GM12878 (cell line): Measurements from ENCODE around the gene FBXO15. TPM values are rescaled to one million over a fixed set of nuclear protein-coding genes. Genes with fewer than 3 reads are reported as not detected.

Source experiments
- ATAC-seq: fragments of 200-7000 bp; cut with Tn5 transposase; 3 replicates; pipeline ENCODE4 v1.9.1; 2020; ENCODE audit warnings: mild to moderate bottlenecking, moderate library complexity
- BruUV-seq: library from RNA; stranded (reverse); fragments of 400-500 nt; replicated peaks from 2 replicates; lab custom pipeline; 2021; lab: Mats Ljungman, UMichigan
- CTCF ChIA-PET: fragments of 300-600 bp; sonication (Branson Sonifier 250); formaldehyde crosslinking; extraction: SDS; loops from one replicate; lab custom pipeline; 2021; ENCODE audit warnings: inconsistent platforms; lab: Yijun Ruan, JAX
- POLR2A ChIA-PET: fragments of 350-600 bp; formaldehyde crosslinking; extraction: SDS; loops from one replicate; lab custom pipeline; 2021; ENCODE audit warnings: inconsistent platforms; lab: Charles Lee
- RAD21 ChIA-PET: fragments of 300-600 bp; sonication (Branson Sonifier 250); formaldehyde crosslinking; loops from one replicate; lab custom pipeline; 2023; ENCODE audit warnings: antibody characterized with exemption; ENCODE audit not compliant: unreplicated experiment; lab: Charles Lee
- SMC1A ChIA-PET: fragments of 300-600 bp; sonication (Branson Sonifier 250); formaldehyde crosslinking; loops from one replicate; lab custom pipeline; 2023; ENCODE audit not compliant: unreplicated experiment, uncharacterized antibody; lab: Charles Lee
- DNase-seq: peaks from one replicate; pipeline ENCODE4 v3.0.0-alpha.2; 2011; ENCODE audit warnings: low read depth, low spot score
- FAIRE-seq: peaks from 3 replicates; lab custom pipeline; 2011; peaks lifted over from hg19 to GRCh38; lab: Jason Lieb, UNC
- H2AFZ ChIP-seq: 2 replicates; pipeline ENCODE4 v1.6.0; 2011; ENCODE audit warnings: low read depth, low read length, control low read depth; ENCODE audit not compliant: control insufficient read depth
- H3K27ac ChIP-seq: 2 replicates; pipeline ENCODE4 v1.5.1; 2011; ENCODE audit warnings: control low read depth; ENCODE audit not compliant: control insufficient read depth, insufficient read depth
- H3K27me3 ChIP-seq, 2 experiments: replicated peaks in 1 of 2; 2 replicates each; pipeline versions ENCODE4 v1.6.0 to v1.6.1; 2011; ENCODE audit warnings: low read length in 1 of 2; ENCODE audit not compliant: control insufficient read depth in 2 of 2, insufficient read depth in 2 of 2
- H3K36me3 ChIP-seq, 2 experiments: 2 replicates each; pipeline ENCODE4 v1.5.1; 2011; ENCODE audit warnings: low read length in 1 of 2; ENCODE audit not compliant: control insufficient read depth in 2 of 2, insufficient read depth in 2 of 2
- H3K4me1 ChIP-seq: 2 replicates; pipeline ENCODE4 v1.6.1; 2011; ENCODE audit warnings: mild to moderate bottlenecking, low read length, moderate library complexity, mixed read lengths; ENCODE audit not compliant: control insufficient read depth, insufficient read depth
- H3K4me2 ChIP-seq: 2 replicates; pipeline ENCODE4 v1.6.0; 2011; ENCODE audit warnings: control low read depth; ENCODE audit not compliant: control insufficient read depth, insufficient read depth
- H3K4me3 ChIP-seq: fragments of 200-600 bp; sonication (generic); 2 replicates; pipeline ENCODE4 v1.5.1; 2016
- H3K79me2 ChIP-seq: 2 replicates; pipeline ENCODE4 v1.6.0; 2011; ENCODE audit warnings: low read length; ENCODE audit not compliant: control insufficient read depth, insufficient read depth
- H3K9ac ChIP-seq: 2 replicates; pipeline ENCODE4 v1.8.0; 2011; ENCODE audit warnings: low read length, control low read depth, mixed read lengths; ENCODE audit not compliant: control insufficient read depth, insufficient read depth
- H3K9me3 ChIP-seq: replicated peaks from 3 replicates; pipeline ENCODE4 v1.5.1; 2011; ENCODE audit warnings: mild to moderate bottlenecking, low read length; ENCODE audit not compliant: control insufficient read depth, insufficient read depth
- H4K20me1 ChIP-seq: 2 replicates; pipeline ENCODE4 v1.6.0; 2011; ENCODE audit not compliant: control insufficient read depth, insufficient read depth
- CHD1 ChIP-seq: IDR thresholded peaks from 2 replicates; pipeline ENCODE4 v1.6.1; 2012; ENCODE audit warnings: low read depth, low read length, improper control_type of control experiment
- EZH2 ChIP-seq: IDR thresholded peaks from 2 replicates; pipeline ENCODE4 v1.6.1; 2012; ENCODE audit warnings: low read depth, mild to moderate bottlenecking, control low read depth, inconsistent platforms, low read length, borderline replicate concordance; ENCODE audit not compliant: control insufficient read depth
- GABPA ChIP-seq: IDR thresholded peaks from 2 replicates; pipeline ENCODE4 v1.6.1; 2014; ENCODE audit warnings: antibody characterized with exemption, low read depth, mild to moderate bottlenecking, inconsistent platforms
- POU2F2 ChIP-seq: IDR thresholded peaks from 3 replicates; pipeline ENCODE4 v1.6.1; 2011; ENCODE audit warnings: low read depth, mild to moderate bottlenecking, low read length, borderline replicate concordance
- SIN3A ChIP-seq: IDR thresholded peaks from 2 replicates; pipeline ENCODE4 v1.6.1; 2012; ENCODE audit warnings: low read depth, low read length, improper control_type of control experiment
- ZNF207 ChIP-seq: fragments of 450-650 bp; IDR thresholded peaks from 2 replicates; pipeline ENCODE4 v1.6.1; 2014; ENCODE audit warnings: antibody characterized with exemption, mild to moderate bottlenecking, borderline replicate concordance
- WGBS: methylation state at CpG from one replicate; pipeline ENCODE4 v1.1.6; 2016; ENCODE audit warnings: low lambda C conversion rate; ENCODE audit not compliant: insufficient replicate concordance, insufficient coverage; ENCODE audit errors: missing lambda C conversion rate; 5-methylcytosine and 5-hydroxymethylcytosine counted together
- in situ Hi-C: fragments of 300-500 bp; cut with MboI; formaldehyde crosslinking; loops from 9 replicates; pipeline ENCODE4 v1.14.3; 2018; ENCODE audit warnings: mixed read lengths
- intact Hi-C: fragments of 100-400 bp; cut with micrococcal nuclease; formaldehyde crosslinking; loops from one replicate; pipeline ENCODE4 v1.14.2; 2022; ENCODE audit not compliant: unreplicated experiment
- polyA plus RNA-seq, 11 experiments: library from polyadenylated mRNA; depleted of rRNA in 4 of 11; unstranded in 6 of 11; stranded (reverse) in 5 of 11; fragments of >200 nt; fragmentation: Nextera tagmentation in 4 of 11; fragmentation: Illumina TruSeq in 1 of 11; extraction: Ambion mirVana in 4 of 11; extraction: Trizol in 1 of 11; gene quantifications; 1 replicate in 1 of 11; 2 replicates in 10 of 11; pipeline versions ENCODE4 v1.2.1 to v1.2.3, GENCODE V29; 2011 to 2016; ENCODE audit warnings: inconsistent platforms in 2 of 11, missing spikeins in 2 of 11, low read depth in 1 of 11
- total RNA-seq, 4 experiments: library from RNA; depleted of rRNA in 3 of 4; stranded (reverse); fragments of >200 nt in 3 of 4; fragmentation: Illumina TruSeq in 1 of 4; extraction: Trizol in 1 of 4; gene quantifications; 2 replicates each; pipeline versions ENCODE4 v1.2.1 to v1.2.3, GENCODE V29; 2013 to 2021
- TF ChIP-seq, protein P1 (sequence below): fragments of 450-650 bp; IDR thresholded peaks from 2 replicates; pipeline ENCODE4 v1.6.1; 2017; ENCODE audit warnings: low read depth, mild to moderate bottlenecking, moderate library complexity
- TF ChIP-seq, protein P2 (sequence below): fragments of 150-350 bp; IDR thresholded peaks from 2 replicates; pipeline ENCODE4 v1.6.1; 2014; ENCODE audit warnings: mild to moderate bottlenecking, low read depth, low read length

FBXO15 gene
- total and polyA plus RNA-seq, 10 of the 15 experiments (the other 5 are each of a cell fraction or from before 2014, with no cell fraction given) = 0.06 to 0.90 (median 0.22) TPM; not detected in 3

DNA sequence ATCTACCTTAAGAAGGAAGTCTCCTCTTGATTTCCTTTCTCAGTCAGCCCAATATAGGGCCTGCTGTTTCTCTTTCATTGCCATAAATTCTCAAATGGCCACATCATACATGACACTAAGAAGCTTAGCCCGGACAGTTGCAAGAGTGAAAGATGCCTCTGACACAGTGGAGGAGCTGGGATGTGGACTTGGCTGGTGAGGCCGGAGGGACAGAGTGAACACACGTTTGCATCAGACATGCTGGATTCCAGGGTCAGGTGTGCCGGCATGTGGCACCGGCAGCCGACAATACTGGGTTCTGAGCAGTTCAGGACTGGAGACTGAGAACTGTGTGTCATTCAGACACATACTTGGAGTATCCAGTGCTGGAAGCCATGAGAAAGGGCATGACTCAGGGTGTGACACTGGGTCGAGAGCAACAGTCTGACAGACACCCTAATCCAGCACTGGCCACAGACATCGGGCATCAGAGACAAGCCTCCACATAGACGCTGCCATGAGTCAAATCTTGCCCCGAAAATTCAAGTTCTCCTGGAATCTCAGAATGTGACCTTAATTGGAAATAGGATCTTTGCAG lies 32.1 kb upstream of the FBXO15 start:
- no peaks in the 10 kb centered on the region for H3K36me3 ChIP-seq
- no peak overlapping the region for H3K27ac ChIP-seq
- SMC1A ChIA-PET = interaction anchor here (1.0 kb wide), 1 partner anchor 372 kb away, joined by 3 read pairs; no protein-coding TSS in a partner anchor
- H3K4me3 ChIP-seq = no peak overlapping the region
- H3K79me2 ChIP-seq = no peaks in the 10 kb centered on the region
- H3K9ac ChIP-seq = no peak overlapping the region
- 30% methylated on average over 10 of the region's 10 CpGs for WGBS
- no peak overlapping the region for H2AFZ ChIP-seq
- intact Hi-C loops = no loop called here
- no peak for TF ChIP-seq EZH2
- no peak for TF ChIP-seq ZNF207
- TF ChIP-seq CHD1 = no peak
- TF ChIP-seq, protein P1, sequence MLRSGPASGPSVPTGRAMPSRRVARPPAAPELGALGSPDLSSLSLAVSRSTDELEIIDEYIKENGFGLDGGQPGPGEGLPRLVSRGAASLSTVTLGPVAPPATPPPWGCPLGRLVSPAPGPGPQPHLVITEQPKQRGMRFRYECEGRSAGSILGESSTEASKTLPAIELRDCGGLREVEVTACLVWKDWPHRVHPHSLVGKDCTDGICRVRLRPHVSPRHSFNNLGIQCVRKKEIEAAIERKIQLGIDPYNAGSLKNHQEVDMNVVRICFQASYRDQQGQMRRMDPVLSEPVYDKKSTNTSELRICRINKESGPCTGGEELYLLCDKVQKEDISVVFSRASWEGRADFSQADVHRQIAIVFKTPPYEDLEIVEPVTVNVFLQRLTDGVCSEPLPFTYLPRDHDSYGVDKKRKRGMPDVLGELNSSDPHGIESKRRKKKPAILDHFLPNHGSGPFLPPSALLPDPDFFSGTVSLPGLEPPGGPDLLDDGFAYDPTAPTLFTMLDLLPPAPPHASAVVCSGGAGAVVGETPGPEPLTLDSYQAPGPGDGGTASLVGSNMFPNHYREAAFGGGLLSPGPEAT = no peak
- TF ChIP-seq, protein P2, sequence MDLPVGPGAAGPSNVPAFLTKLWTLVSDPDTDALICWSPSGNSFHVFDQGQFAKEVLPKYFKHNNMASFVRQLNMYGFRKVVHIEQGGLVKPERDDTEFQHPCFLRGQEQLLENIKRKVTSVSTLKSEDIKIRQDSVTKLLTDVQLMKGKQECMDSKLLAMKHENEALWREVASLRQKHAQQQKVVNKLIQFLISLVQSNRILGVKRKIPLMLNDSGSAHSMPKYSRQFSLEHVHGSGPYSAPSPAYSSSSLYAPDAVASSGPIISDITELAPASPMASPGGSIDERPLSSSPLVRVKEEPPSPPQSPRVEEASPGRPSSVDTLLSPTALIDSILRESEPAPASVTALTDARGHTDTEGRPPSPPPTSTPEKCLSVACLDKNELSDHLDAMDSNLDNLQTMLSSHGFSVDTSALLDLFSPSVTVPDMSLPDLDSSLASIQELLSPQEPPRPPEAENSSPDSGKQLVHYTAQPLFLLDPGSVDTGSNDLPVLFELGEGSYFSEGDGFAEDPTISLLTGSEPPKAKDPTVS = no peak
- TF ChIP-seq SIN3A = no peak
- TF ChIP-seq POU2F2 = no peak
- no peak for TF ChIP-seq GABPA
- TF ChIP-seq, all 136 proteins: peak for 0
- BruUV-seq = no TSS peak
- no peaks in the 10 kb centered on the region for H3K4me1 ChIP-seq
- RAD21 ChIA-PET = no interaction called here
- FAIRE-seq (no peak), DNase-seq (no peak), ATAC-seq (no peak)
- no peaks in the 10 kb centered on the region for H3K9me3 ChIP-seq
- in situ Hi-C loops = no loop called here
- CTCF ChIA-PET = interaction anchor here (0.8 kb wide), 1 partner anchor 8 kb away, joined by 3 read pairs; no protein-coding TSS in a partner anchor
- no peak overlapping the region for H3K4me2 ChIP-seq
- POLR2A ChIA-PET = no interaction called here
- no peaks in the 10 kb centered on the region for H4K20me1 ChIP-seq
- H3K27me3 ChIP-seq = peaks cover 2 to 4% of the 10 kb centered on the region in 2 experiments
